BJ (cell line): Measurements from ENCODE around the gene EAF1. TPM values are rescaled to one million over a fixed set of nuclear protein-coding genes. Genes with fewer than 3 reads are reported as not detected.

Experiments
- CTCF ChIA-PET: fragments of 350-600 bp; formaldehyde crosslinking; extraction: SDS; loops from one replicate; lab custom pipeline; 2021; ENCODE audit warnings: antibody characterized with exemption, inconsistent platforms; lab: Yijun Ruan, JAX
- POLR2A ChIA-PET: fragments of 300-600 bp; sonication (Branson Sonifier 250); formaldehyde crosslinking; extraction: SDS; loops from one replicate; lab custom pipeline; 2021; ENCODE audit warnings: antibody characterized with exemption; lab: Charles Lee
- DNase-seq: peaks from one replicate; pipeline ENCODE4 v3.0.0-alpha.2; 2011; ENCODE audit warnings: low read depth
- H3K27me3 ChIP-seq: 2 replicates; pipeline ENCODE4 v1.6.0; 2011; ENCODE audit warnings: low read length; ENCODE audit not compliant: control insufficient read depth, insufficient read depth
- H3K36me3 ChIP-seq: 2 replicates; pipeline ENCODE4 v1.5.1; 2011; ENCODE audit warnings: low read length; ENCODE audit not compliant: control insufficient read depth, insufficient read depth
- H3K4me3 ChIP-seq: 2 replicates; pipeline ENCODE4 v1.5.1; 2011; ENCODE audit warnings: low read depth, mild to moderate bottlenecking, control low read depth, low read length
- polyA plus RNA-seq: library from polyadenylated mRNA; depleted of rRNA; stranded (reverse); fragments of >200 nt; gene quantifications from 2 replicates; pipeline ENCODE4 v1.2.3, GENCODE V29; 2011
- TF ChIP-seq, protein P1 (sequence below): IDR thresholded peaks from 2 replicates; pipeline ENCODE4 v1.5.1; 2011; ENCODE audit warnings: low read depth, mild to moderate bottlenecking, control low read depth, inconsistent platforms, low read length, moderate library complexity; ENCODE audit not compliant: insufficient read depth

Gene EAF1
- polyA plus RNA-seq, 1 experiment, result 8.6 TPM

DNA sequence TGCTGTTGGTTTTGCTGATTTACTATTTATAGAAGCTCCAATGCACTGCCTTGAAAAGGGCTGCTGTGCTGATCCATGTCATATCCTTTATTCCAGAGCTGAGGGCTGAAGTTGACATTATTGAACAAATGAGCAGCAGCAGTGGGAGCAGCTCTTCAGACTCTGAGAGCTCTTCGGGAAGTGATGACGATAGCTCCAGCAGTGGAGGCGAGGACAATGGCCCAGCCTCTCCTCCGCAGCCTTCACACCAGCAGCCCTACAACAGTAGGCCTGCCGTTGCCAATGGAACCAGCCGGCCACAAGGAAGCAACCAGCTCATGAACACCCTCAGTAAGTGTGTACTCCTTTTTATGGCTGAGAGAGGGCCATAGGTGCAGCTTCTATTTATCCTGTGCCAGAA is 8.8 kb downstream of the EAF1 start:
- TF ChIP-seq, protein P1, sequence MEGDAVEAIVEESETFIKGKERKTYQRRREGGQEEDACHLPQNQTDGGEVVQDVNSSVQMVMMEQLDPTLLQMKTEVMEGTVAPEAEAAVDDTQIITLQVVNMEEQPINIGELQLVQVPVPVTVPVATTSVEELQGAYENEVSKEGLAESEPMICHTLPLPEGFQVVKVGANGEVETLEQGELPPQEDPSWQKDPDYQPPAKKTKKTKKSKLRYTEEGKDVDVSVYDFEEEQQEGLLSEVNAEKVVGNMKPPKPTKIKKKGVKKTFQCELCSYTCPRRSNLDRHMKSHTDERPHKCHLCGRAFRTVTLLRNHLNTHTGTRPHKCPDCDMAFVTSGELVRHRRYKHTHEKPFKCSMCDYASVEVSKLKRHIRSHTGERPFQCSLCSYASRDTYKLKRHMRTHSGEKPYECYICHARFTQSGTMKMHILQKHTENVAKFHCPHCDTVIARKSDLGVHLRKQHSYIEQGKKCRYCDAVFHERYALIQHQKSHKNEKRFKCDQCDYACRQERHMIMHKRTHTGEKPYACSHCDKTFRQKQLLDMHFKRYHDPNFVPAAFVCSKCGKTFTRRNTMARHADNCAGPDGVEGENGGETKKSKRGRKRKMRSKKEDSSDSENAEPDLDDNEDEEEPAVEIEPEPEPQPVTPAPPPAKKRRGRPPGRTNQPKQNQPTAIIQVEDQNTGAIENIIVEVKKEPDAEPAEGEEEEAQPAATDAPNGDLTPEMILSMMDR, result no peak
- CTCF ChIA-PET, result interaction anchor here (1.0 kb wide), 1 partner anchor 122 kb away, joined by 3 read pairs; no protein-coding TSS in a partner anchor
- DNase-seq, result no peak
- H3K36me3 ChIP-seq, result peaks cover 16% of the 10 kb centered on the region
- POLR2A ChIA-PET, result no interaction called here
- H3K27me3 ChIP-seq, result no peaks in the 10 kb centered on the region
- H3K4me3 ChIP-seq, result no peak overlapping the region

DNA sequence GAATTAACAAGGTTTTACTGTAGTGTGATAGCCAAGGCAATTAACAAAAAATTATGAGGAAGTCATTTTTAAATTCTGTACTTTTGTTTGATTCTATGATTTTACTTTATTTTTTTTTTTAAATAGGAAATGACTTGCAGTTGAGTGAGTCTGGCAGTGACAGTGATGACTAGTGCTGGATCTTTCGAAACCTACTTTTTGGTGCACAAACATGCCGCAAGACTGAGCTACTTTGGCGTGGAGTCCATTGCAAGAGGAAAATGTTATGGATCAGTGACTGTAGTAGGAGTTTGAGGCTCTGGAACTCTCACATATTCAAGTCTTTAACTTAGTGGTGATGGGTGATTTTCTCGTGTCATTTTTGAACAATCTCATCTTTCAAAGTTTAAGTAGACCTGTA is 11.6 kb downstream of the EAF1 start:
- Histone ChIP-seq H3K4me3 (no peak overlapping the region), H3K36me3 (peaks cover 13% of the 10 kb centered on the region), H3K27me3 (no peaks in the 10 kb centered on the region)
- TF ChIP-seq, protein P1, result no peak
- CTCF ChIA-PET, result no interaction called here
- DNase-seq, result no peak
- POLR2A ChIA-PET, result no interaction called here

DNA sequence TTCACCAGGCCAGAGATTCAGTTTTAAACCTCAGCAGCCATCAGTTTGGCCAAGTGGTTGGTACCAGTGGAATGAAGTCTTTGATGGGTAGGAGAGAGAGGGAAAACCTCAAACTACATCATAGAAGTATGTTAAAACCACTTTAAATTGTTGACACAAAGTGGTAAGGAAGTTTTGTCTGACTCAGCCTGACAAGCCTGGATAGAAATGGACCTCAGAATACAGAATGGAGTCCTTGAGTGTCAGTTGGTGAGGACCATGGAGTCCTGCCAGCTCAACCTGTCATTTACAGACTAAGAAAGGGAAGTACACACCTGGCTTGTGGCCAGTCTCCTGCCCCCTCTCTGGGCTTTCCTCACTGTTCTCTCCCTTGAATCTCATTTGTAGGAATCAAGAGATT is 12.1 kb downstream of the EAF1 start:
- H3K27me3 ChIP-seq, result no peaks in the 10 kb centered on the region
- peaks cover 13% of the 10 kb centered on the region for H3K36me3 ChIP-seq
- TF ChIP-seq, protein P1, result no peak
- no peak overlapping the region for H3K4me3 ChIP-seq
- POLR2A ChIA-PET, result no interaction called here
- DNase-seq, result no peak
- CTCF ChIA-PET, result no interaction called here

DNA sequence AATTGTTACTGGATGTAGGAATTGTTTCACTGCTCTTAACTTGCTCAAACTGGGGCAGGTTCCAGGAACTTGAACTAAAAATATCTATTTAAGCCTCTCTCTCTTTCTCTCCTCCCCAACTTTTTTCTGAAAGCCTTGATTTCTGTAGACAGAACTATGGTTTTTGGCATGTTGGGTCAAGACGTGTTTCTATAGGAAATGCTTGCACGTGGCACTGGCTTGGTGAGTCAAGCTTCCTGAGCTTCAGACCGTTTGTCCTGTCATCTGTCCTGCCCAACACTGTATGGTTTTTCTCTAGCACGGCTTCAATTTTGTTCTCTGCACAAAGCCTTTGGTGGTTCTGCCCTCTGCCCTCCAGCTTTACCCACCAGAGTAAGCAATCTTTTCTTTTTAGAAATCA is 13.5 kb downstream of the EAF1 start:
- Histone ChIP-seq H3K36me3 (peaks cover 11% of the 10 kb centered on the region), H3K4me3 (no peak overlapping the region), H3K27me3 (no peaks in the 10 kb centered on the region)
- ChIA-PET POLR2A (no interaction called here), CTCF (no interaction called here)
- no peak for DNase-seq
- TF ChIP-seq, protein P1, result no peak

DNA sequence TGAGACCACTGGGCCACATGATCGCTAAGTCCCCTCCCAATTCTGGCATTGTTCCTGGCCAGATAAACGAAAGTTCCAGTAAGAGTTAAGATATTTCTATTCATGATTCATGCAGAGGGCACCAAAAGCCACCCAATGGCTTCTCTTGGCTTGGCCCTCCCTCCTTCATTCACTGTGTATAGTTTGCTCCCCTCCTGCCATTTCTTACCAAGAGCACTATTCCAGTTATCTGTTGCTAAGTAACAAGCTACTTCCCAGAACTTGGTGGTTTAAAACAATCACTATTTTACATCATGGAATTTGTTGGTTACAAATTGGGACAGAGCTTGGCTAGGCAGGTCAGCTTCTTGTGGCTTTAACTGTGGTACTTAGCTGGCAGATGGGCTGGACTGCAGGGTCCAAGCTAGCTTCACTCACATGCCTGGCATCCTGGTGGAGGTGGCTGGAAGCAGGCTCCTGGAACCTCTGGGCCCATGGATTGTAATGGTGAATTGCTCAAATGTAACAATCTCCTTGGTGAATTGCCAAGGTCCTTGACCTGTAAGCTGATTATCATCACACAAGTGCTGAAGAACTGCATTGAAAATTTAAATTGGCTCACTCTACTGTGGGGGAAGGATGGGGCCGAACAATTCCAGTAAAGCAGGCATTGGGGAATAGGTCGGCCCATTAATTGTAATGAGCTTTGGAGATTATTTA is 16.6 kb downstream of the EAF1 start:
- TF ChIP-seq, protein P1, result no peak
- POLR2A ChIA-PET, result no interaction called here
- Histone ChIP-seq H3K27me3 (no peaks in the 10 kb centered on the region), H3K36me3 (peaks cover 6% of the 10 kb centered on the region), H3K4me3 (no peak overlapping the region)
- DNase-seq, result no peak
- CTCF ChIA-PET, result interaction anchor here (1.2 kb wide), 2 partner anchors 13 to 26 kb away, joined by 3 read pairs; no protein-coding TSS in a partner anchor
